HCT116 (cell line): ENCODE measurements around the gene SMAD9. TPM values are rescaled to one million over a fixed set of nuclear protein-coding genes. Genes with fewer than 3 reads are reported as not detected.

Source experiments
- ATAC-seq: fragments of 200-7000 bp; cut with Tn5 transposase; 2 replicates; pipeline ENCODE4 v1.9.1; 2020; ENCODE audit warnings: mild to moderate bottlenecking, moderate library complexity
- BruUV-seq: library from RNA; stranded (reverse); fragments of 400-500 nt; replicated peaks from 2 replicates; lab custom pipeline; 2021; lab: Mats Ljungman, UMichigan
- CTCF ChIA-PET: fragments of 300-600 bp; sonication (Branson Sonifier 250); formaldehyde crosslinking; loops from one replicate; lab custom pipeline; 2021; ENCODE audit warnings: antibody characterized with exemption; lab: Charles Lee
- POLR2A ChIA-PET: fragments of 300-600, 350-600 bp; sonication (Branson Sonifier 250); formaldehyde crosslinking; loops from one replicate; lab custom pipeline; 2021; ENCODE audit warnings: antibody characterized with exemption; lab: Charles Lee
- RAD21 ChIA-PET, 2 experiments: fragments of 300-600 bp; sonication (Branson Sonifier 250); formaldehyde crosslinking; loops; one replicate each; lab custom pipeline; 2023; ENCODE audit warnings: low total read pairs in 2 of 2; ENCODE audit not compliant: uncharacterized antibody in 2 of 2, unreplicated experiment in 2 of 2, low non-redundant PET in 1 of 2; lab: Charles Lee
- DNase-seq: peaks from one replicate; pipeline ENCODE4 v3.0.0-alpha.2; 2010; ENCODE audit warnings: low read depth, low spot score
- H2AFZ ChIP-seq: fragments of 200-600 bp; shearing (Covaris generic), sonication (generic); 2 replicates; pipeline ENCODE4 v1.6.1; 2017; ENCODE audit warnings: low read depth, mixed run types, mixed read lengths, antibody characterized with exemption, low read length; ENCODE audit not compliant: poor library complexity, severe bottlenecking
- H3K27ac ChIP-seq: 2 replicates; pipeline ENCODE4 v1.5.1; 2012; ENCODE audit warnings: low read depth, low read length
- H3K27me3 ChIP-seq: fragments of 200-600 bp; sonication (generic); 2 replicates; pipeline ENCODE4 v1.6.1; 2016; ENCODE audit warnings: mixed run types, low read length, mixed read lengths; ENCODE audit not compliant: insufficient read depth
- H3K36me3 ChIP-seq, 2 experiments: fragments of 200-500 bp in 1 of 2; fragments of 200-600 bp in 1 of 2; sonication (Bioruptor generic) in 1 of 2; sonication (generic) in 1 of 2; 2 replicates each; pipeline versions ENCODE4 v1.5.1 to v1.6.1; 2014 to 2016; ENCODE audit warnings: low read length in 2 of 2, inconsistent platforms in 1 of 2, mixed read lengths in 1 of 2, mixed run types in 1 of 2; ENCODE audit not compliant: insufficient read depth in 2 of 2, control insufficient read depth in 1 of 2
- H3K4me1 ChIP-seq, 2 experiments: fragments of 200-600 bp in 1 of 2; sonication (generic) in 1 of 2; 2 replicates each; pipeline versions ENCODE4 v1.5.1 to v1.6.1; 2012 to 2017; ENCODE audit warnings: low read length in 2 of 2, inconsistent platforms in 1 of 2, mild to moderate bottlenecking in 1 of 2, mixed read lengths in 1 of 2, mixed run types in 1 of 2, moderate library complexity in 1 of 2; ENCODE audit not compliant: insufficient read depth in 2 of 2, control insufficient read depth in 1 of 2
- H3K4me2 ChIP-seq: fragments of 200-600 bp; sonication (generic); 2 replicates; pipeline ENCODE4 v1.6.1; 2017; ENCODE audit warnings: mixed run types, low read length, mixed read lengths
- H3K4me3 ChIP-seq, 2 experiments: fragments of 200-600 bp in 1 of 2; sonication (generic) in 1 of 2; replicated peaks in 1 of 2; 2 replicates each; pipeline ENCODE4 v1.5.1; 2011 to 2016; ENCODE audit warnings: low read length in 2 of 2, control low read depth in 1 of 2, low read depth in 1 of 2, mild to moderate bottlenecking in 1 of 2, mixed read lengths in 1 of 2, mixed run types in 1 of 2
- H3K79me2 ChIP-seq: fragments of 200-600 bp; sonication (generic); 2 replicates; pipeline ENCODE4 v1.6.1; 2017; ENCODE audit warnings: mild to moderate bottlenecking, mixed run types, low read length, moderate library complexity, mixed read lengths; ENCODE audit not compliant: insufficient read depth
- H3K9ac ChIP-seq: fragments of 200-600 bp; sonication (generic); 2 replicates; pipeline ENCODE4 v1.6.1; 2016; ENCODE audit warnings: low read length, mixed read lengths
- H3K9me2 ChIP-seq: fragments of 200-600 bp; sonication (generic), shearing (Covaris generic); 2 replicates; pipeline ENCODE4 v1.6.1; 2017; ENCODE audit warnings: mixed run types, mild to moderate bottlenecking, moderate library complexity; ENCODE audit not compliant: insufficient read depth
- H3K9me3 ChIP-seq, 2 experiments: fragments of 200-500 bp in 1 of 2; fragments of 200-600 bp in 1 of 2; sonication (Bioruptor generic) in 1 of 2; sonication (generic) in 1 of 2; 2 replicates each; pipeline ENCODE4 v1.6.1; 2014 to 2017; ENCODE audit warnings: low read length in 2 of 2, mixed read lengths in 2 of 2, inconsistent platforms in 1 of 2, low read depth in 1 of 2, mild to moderate bottlenecking in 1 of 2, mixed run types in 1 of 2, moderate library complexity in 1 of 2; ENCODE audit not compliant: control insufficient read depth in 1 of 2, insufficient read depth in 1 of 2
- H4K20me1 ChIP-seq: fragments of 200-600 bp; sonication (generic), shearing (Covaris generic); 2 replicates; pipeline ENCODE4 v1.6.1; 2017; ENCODE audit warnings: mixed run types, mild to moderate bottlenecking, moderate library complexity; ENCODE audit not compliant: insufficient read depth
- CBX3 ChIP-seq: IDR thresholded peaks from 2 replicates; pipeline ENCODE4 v1.6.1; 2012; ENCODE audit warnings: low read depth
- CEBPB ChIP-seq: IDR thresholded peaks from 2 replicates; pipeline ENCODE4 v1.6.1; 2012; ENCODE audit warnings: low read depth
- EGR1 ChIP-seq: IDR thresholded peaks from 2 replicates; pipeline ENCODE4 v1.6.1; 2012; ENCODE audit warnings: low read depth
- ELF1 ChIP-seq: IDR thresholded peaks from 2 replicates; pipeline ENCODE4 v1.6.1; 2012; ENCODE audit warnings: low read depth, borderline replicate concordance
- EZH2 ChIP-seq: fragments of 200-600 bp; sonication (generic); IDR thresholded peaks from 2 replicates; pipeline ENCODE4 v1.6.1; 2017; ENCODE audit warnings: antibody characterized with exemption, mixed run types
- EZH2phosphoT487 ChIP-seq: fragments of 200-600 bp; IDR thresholded peaks from 2 replicates; pipeline ENCODE4 v1.6.1; 2018; ENCODE audit warnings: antibody characterized with exemption, borderline replicate concordance
- POLR2A ChIP-seq: IDR thresholded peaks from 2 replicates; pipeline ENCODE4 v1.7.0; 2011; ENCODE audit warnings: borderline replicate concordance; ENCODE audit not compliant: insufficient read depth, insufficient read length; ENCODE audit errors: extremely low read depth
- POLR2AphosphoS5 ChIP-seq: IDR thresholded peaks from 2 replicates; pipeline ENCODE4 v1.6.1; 2011; ENCODE audit warnings: mild to moderate bottlenecking, low read depth, low read length, moderate library complexity
- SIN3A ChIP-seq: IDR thresholded peaks from 2 replicates; pipeline ENCODE4 v1.6.1; 2012; ENCODE audit warnings: low read depth
- SP1 ChIP-seq: IDR thresholded peaks from 2 replicates; pipeline ENCODE4 v1.6.1; 2012; ENCODE audit warnings: low read depth
- SRF ChIP-seq: IDR thresholded peaks from 2 replicates; pipeline ENCODE4 v1.6.1; 2012; ENCODE audit warnings: low read depth
- TCF7L2 ChIP-seq: IDR thresholded peaks from 2 replicates; pipeline ENCODE4 v1.7.0; 2011; ENCODE audit warnings: borderline replicate concordance, inconsistent platforms; ENCODE audit not compliant: insufficient read depth, insufficient read length; ENCODE audit errors: extremely low read depth
- YY1 ChIP-seq: IDR thresholded peaks from 2 replicates; pipeline ENCODE4 v1.6.1; 2011; ENCODE audit warnings: low read length, low read depth, moderate library complexity, mild to moderate bottlenecking; ENCODE audit not compliant: insufficient replicate concordance; ENCODE audit errors: extremely low read depth
- ZFX ChIP-seq: fragments of 450-650 bp; IDR thresholded peaks from 2 replicates; pipeline ENCODE4 v1.6.1; 2017
- ZNF274 ChIP-seq: fragments of 200-500 bp; sonication (Bioruptor generic); IDR thresholded peaks from 2 replicates; pipeline ENCODE4 v1.6.1; 2014; ENCODE audit warnings: mild to moderate bottlenecking, low read depth, low read length, inconsistent platforms
- intact Hi-C: fragments of 100-400 bp; cut with micrococcal nuclease; formaldehyde crosslinking; loops from 2 replicates; pipeline ENCODE4 v1.10.0; 2022
- total RNA-seq: library from RNA; stranded (reverse); gene quantifications from one replicate; pipeline ENCODE4 v1.2.1, GENCODE V29; 2021; ENCODE audit not compliant: unreplicated experiment
- TF ChIP-seq, protein P1 (sequence below): IDR thresholded peaks from 2 replicates; pipeline ENCODE4 v1.6.1; 2012
- TF ChIP-seq, protein P2 (sequence below): IDR thresholded peaks from 2 replicates; pipeline ENCODE4 v1.6.1; 2012; ENCODE audit warnings: low read depth
- TF ChIP-seq, protein P3 (sequence below), 3 experiments: fragments of 200-600 bp in 1 of 3; sonication (generic) in 1 of 3; IDR thresholded peaks in 2 of 3; conservative IDR thresholded peaks in 1 of 3; 2 replicates each; pipeline ENCODE4 v1.5.1; 2012 to 2017; ENCODE audit warnings: low read depth in 2 of 3, low read length in 2 of 3, antibody characterized with exemption in 1 of 3, borderline replicate concordance in 1 of 3, control low read depth in 1 of 3, mild to moderate bottlenecking in 1 of 3, mixed read lengths in 1 of 3, mixed run types in 1 of 3, moderate library complexity in 1 of 3; ENCODE audit not compliant: insufficient read depth in 1 of 3
- TF ChIP-seq, protein P4 (sequence below): IDR thresholded peaks from 2 replicates; pipeline ENCODE4 v1.6.1; 2011; ENCODE audit warnings: mild to moderate bottlenecking, low read length, moderate library complexity; ENCODE audit not compliant: insufficient replicate concordance; ENCODE audit errors: extremely low read depth

Gene SMAD9
- total RNA-seq, 1 experiment from 2014 or later = 4.3 TPM

DNA sequence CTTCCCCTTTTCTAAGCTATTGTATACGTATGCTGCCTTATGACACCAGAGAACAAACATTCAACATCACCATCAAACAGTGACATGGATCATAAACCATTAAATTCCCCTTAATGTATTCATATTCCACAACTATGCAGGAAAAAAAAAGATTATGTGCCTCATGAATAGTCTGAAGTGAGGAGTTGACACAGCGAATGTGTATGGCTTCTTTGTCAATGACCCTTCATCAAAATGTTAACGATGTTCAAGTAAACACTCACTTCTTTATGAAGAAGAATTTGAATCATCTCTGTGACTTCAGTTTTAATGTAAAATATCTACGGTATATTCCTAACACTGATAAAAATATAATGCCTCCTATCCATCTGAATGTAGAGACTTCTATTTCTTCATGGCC lies 44.6 kb downstream of the SMAD9 start:
- BruUV-seq = no TSS peak
- TF ChIP-seq EGR1 (no peak), CBX3 (no peak), CEBPB (no peak), EZH2phosphoT487 (no peak), ZFX (no peak), TCF7L2 (no peak), EZH2 (no peak), POLR2A (no peak), YY1 (no peak), ELF1 (no peak), ZNF274 (no peak), POLR2AphosphoS5 (no peak), SP1 (no peak), SIN3A (no peak), SRF (no peak)
- TF ChIP-seq, protein P1, sequence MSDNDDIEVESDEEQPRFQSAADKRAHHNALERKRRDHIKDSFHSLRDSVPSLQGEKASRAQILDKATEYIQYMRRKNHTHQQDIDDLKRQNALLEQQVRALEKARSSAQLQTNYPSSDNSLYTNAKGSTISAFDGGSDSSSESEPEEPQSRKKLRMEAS = no peak
- TF ChIP-seq, protein P2, sequence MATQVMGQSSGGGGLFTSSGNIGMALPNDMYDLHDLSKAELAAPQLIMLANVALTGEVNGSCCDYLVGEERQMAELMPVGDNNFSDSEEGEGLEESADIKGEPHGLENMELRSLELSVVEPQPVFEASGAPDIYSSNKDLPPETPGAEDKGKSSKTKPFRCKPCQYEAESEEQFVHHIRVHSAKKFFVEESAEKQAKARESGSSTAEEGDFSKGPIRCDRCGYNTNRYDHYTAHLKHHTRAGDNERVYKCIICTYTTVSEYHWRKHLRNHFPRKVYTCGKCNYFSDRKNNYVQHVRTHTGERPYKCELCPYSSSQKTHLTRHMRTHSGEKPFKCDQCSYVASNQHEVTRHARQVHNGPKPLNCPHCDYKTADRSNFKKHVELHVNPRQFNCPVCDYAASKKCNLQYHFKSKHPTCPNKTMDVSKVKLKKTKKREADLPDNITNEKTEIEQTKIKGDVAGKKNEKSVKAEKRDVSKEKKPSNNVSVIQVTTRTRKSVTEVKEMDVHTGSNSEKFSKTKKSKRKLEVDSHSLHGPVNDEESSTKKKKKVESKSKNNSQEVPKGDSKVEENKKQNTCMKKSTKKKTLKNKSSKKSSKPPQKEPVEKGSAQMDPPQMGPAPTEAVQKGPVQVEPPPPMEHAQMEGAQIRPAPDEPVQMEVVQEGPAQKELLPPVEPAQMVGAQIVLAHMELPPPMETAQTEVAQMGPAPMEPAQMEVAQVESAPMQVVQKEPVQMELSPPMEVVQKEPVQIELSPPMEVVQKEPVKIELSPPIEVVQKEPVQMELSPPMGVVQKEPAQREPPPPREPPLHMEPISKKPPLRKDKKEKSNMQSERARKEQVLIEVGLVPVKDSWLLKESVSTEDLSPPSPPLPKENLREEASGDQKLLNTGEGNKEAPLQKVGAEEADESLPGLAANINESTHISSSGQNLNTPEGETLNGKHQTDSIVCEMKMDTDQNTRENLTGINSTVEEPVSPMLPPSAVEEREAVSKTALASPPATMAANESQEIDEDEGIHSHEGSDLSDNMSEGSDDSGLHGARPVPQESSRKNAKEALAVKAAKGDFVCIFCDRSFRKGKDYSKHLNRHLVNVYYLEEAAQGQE = no peak
- TF ChIP-seq, protein P3, sequence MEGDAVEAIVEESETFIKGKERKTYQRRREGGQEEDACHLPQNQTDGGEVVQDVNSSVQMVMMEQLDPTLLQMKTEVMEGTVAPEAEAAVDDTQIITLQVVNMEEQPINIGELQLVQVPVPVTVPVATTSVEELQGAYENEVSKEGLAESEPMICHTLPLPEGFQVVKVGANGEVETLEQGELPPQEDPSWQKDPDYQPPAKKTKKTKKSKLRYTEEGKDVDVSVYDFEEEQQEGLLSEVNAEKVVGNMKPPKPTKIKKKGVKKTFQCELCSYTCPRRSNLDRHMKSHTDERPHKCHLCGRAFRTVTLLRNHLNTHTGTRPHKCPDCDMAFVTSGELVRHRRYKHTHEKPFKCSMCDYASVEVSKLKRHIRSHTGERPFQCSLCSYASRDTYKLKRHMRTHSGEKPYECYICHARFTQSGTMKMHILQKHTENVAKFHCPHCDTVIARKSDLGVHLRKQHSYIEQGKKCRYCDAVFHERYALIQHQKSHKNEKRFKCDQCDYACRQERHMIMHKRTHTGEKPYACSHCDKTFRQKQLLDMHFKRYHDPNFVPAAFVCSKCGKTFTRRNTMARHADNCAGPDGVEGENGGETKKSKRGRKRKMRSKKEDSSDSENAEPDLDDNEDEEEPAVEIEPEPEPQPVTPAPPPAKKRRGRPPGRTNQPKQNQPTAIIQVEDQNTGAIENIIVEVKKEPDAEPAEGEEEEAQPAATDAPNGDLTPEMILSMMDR (IDR thresholded peaks at IDR 0.05 in 2 of 3, conservative IDR thresholded peaks at IDR 0.05 in 1 of 3; ENCODE audit: borderline replicate concordance in 1 of 3, insufficient read depth in 1 of 3, low read depth in 2 of 3, low read length in 2 of 3) = no peak
- TF ChIP-seq, protein P4, sequence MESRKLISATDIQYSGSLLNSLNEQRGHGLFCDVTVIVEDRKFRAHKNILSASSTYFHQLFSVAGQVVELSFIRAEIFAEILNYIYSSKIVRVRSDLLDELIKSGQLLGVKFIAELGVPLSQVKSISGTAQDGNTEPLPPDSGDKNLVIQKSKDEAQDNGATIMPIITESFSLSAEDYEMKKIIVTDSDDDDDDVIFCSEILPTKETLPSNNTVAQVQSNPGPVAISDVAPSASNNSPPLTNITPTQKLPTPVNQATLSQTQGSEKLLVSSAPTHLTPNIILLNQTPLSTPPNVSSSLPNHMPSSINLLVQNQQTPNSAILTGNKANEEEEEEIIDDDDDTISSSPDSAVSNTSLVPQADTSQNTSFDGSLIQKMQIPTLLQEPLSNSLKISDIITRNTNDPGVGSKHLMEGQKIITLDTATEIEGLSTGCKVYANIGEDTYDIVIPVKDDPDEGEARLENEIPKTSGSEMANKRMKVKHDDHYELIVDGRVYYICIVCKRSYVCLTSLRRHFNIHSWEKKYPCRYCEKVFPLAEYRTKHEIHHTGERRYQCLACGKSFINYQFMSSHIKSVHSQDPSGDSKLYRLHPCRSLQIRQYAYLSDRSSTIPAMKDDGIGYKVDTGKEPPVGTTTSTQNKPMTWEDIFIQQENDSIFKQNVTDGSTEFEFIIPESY = no peak
- Histone ChIP-seq H4K20me1 (no peaks in the 10 kb centered on the region), H3K4me3 (no peak overlapping the region), H3K9me2 (no peaks in the 10 kb centered on the region), H3K36me3 (no peaks in the 10 kb centered on the region), H3K79me2 (no peaks in the 10 kb centered on the region), H3K4me1 (0 out of 4 replicates have a peak, but pooled peaks cover 0 to 3% of the 10 kb centered on the region in 2 experiments), H3K4me2 (no peak overlapping the region), H3K27me3 (no peaks in the 10 kb centered on the region), H3K27ac (no peak overlapping the region), H3K9me3 (no peaks in the 10 kb centered on the region), H3K9ac (no peak overlapping the region), H2AFZ (no peak overlapping the region)
- RAD21 ChIA-PET = no interaction called here
- POLR2A ChIA-PET = no interaction called here
- ATAC-seq (no peak), DNase-seq (no peak)
- intact Hi-C loops = no loop called here
- CTCF ChIA-PET = no interaction called here
